Coronary artery (tissue), 2 donors: Measurements from ENCODE around the gene DLG2.

Source experiments
- DNase-seq: peaks from one replicate; pipeline ENCODE4 v3.0.0-alpha.2; 2017; ENCODE audit warnings: low spot score
- H3K27ac ChIP-seq, 2 donors: fragments of 200-600 bp; sonication (generic); one replicate each; pipeline ENCODE4 v1.5.1; 2016 to 2019
- H3K4me3 ChIP-seq: fragments of 200-600 bp; sonication (generic); 2 replicates; pipeline ENCODE4 v1.5.1; 2016; ENCODE audit warnings: mild to moderate bottlenecking, moderate library complexity
- CTCF ChIP-seq: fragments of 200-600 bp; sonication (generic); IDR thresholded peaks from one replicate; pipeline ENCODE4 v1.5.1; 2019; ENCODE audit warnings: antibody characterized with exemption

The DLG2 gene

GRCh38 chr11:84249344-84250135, 1377.6 kb downstream of the DLG2 start:
- Histone ChIP-seq H3K27ac (peak overlapping the region in 1 of 2 donors; percentile 22), H3K4me3 (no peak overlapping the region)
- DNase-seq, result no peak
- TF ChIP-seq CTCF, result no peak

- TF ChIP-seq CTCF, result no peak
- Histone ChIP-seq H3K4me3 (no peak overlapping the region), H3K27ac (no peak overlapping the region)
- DNase-seq, result no peak
Measured at GRCh38 chr11:84247926-84248325, 1379.2 kb downstream of the DLG2 start.

- no peak overlapping the region for H3K4me3 ChIP-seq
- DNase-seq, result no peak
- TF ChIP-seq CTCF, result no peak
- H3K27ac ChIP-seq, result no peak overlapping the region
Measured at GRCh38 chr11:84247129-84247528, 1380.0 kb downstream of the DLG2 start.

GRCh38 chr11:84243629-84244263, 1383.4 kb downstream of the DLG2 start:
- DNase-seq, result no peak
- no peak for TF ChIP-seq CTCF
- Histone ChIP-seq H3K4me3 (no peak overlapping the region), H3K27ac (no peak overlapping the region)

- TF ChIP-seq CTCF, result no peak
- DNase-seq, result no peak
Measured at GRCh38 chr11:84241343-84242131, 1385.6 kb downstream of the DLG2 start.

GRCh38 chr11:84240847-84241246, 1386.3 kb downstream of the DLG2 start:
- no peak overlapping the region for H3K27ac ChIP-seq
- TF ChIP-seq CTCF, result no peak
- H3K4me3 ChIP-seq, result no peak overlapping the region
- DNase-seq, result no peak

More at GRCh38 chr11:84241343-84242131, 1385.6 kb downstream of the DLG2 start:
- Histone ChIP-seq H3K27ac (no peak overlapping the region), H3K4me3 (no peak overlapping the region)
